SK-N-SH treated with all-trans-retinoic acid at 6 μM for 48 hours (cell line): ENCODE measurements around the gene PTX4.

Experiments
- ATAC-seq: fragments of 200-7000 bp; cut with Tn5 transposase; 3 replicates; pipeline ENCODE4 v1.9.1; 2020; ENCODE audit warnings: mild to moderate bottlenecking, moderate library complexity
- ARNTL ChIP-seq: fragments of 450-650 bp; formaldehyde crosslinking; IDR thresholded peaks from 2 replicates; pipeline ENCODE4 v1.5.0; 2020; ENCODE audit warnings: low read depth, mild to moderate bottlenecking, moderate library complexity, borderline replicate concordance
- BACH2 ChIP-seq: fragments of 250-450 bp; sonication (Bioruptor Pico); IDR thresholded peaks from 2 replicates; pipeline ENCODE4 v1.9.0; 2021; ENCODE audit warnings: mild to moderate bottlenecking, borderline replicate concordance
- CREB5 ChIP-seq: fragments of 250-450 bp; sonication (Bioruptor Pico); IDR thresholded peaks from 2 replicates; pipeline ENCODE4 v1.5.1; 2020; ENCODE audit warnings: low read depth, mild to moderate bottlenecking, moderate library complexity
- CSDC2 ChIP-seq: fragments of 250-450 bp; sonication (Bioruptor Pico); IDR thresholded peaks from 2 replicates; pipeline ENCODE4 v1.5.0; 2020; ENCODE audit warnings: mild to moderate bottlenecking, moderate library complexity
- GLIS3 ChIP-seq: fragments of 250-450 bp; sonication (Bioruptor Pico); IDR thresholded peaks from 2 replicates; pipeline ENCODE4 v1.5.0; 2020; ENCODE audit warnings: mild to moderate bottlenecking, moderate library complexity
- ISL1 ChIP-seq: fragments of 250-450 bp; sonication (Bioruptor Pico); IDR thresholded peaks from 2 replicates; pipeline ENCODE4 v2.1.2; 2022; ENCODE audit warnings: mild to moderate bottlenecking, moderate library complexity
- OSR1 ChIP-seq: fragments of 250-450 bp; sonication (Bioruptor Pico); IDR thresholded peaks from 2 replicates; pipeline ENCODE4 v1.8.0; 2022; ENCODE audit warnings: moderate library complexity, mild to moderate bottlenecking, inconsistent platforms
- PPARA ChIP-seq: fragments of 250-450 bp; sonication (Bioruptor Pico); IDR thresholded peaks from 2 replicates; pipeline ENCODE4 v1.5.0; 2020; ENCODE audit warnings: mild to moderate bottlenecking, borderline replicate concordance
- RARB ChIP-seq: fragments of 250-450 bp; sonication (Bioruptor Pico); IDR thresholded peaks from 2 replicates; pipeline ENCODE4 v1.8.0; 2021; ENCODE audit warnings: mild to moderate bottlenecking, moderate library complexity
- SNAI2 ChIP-seq: fragments of 250-450 bp; sonication (Bioruptor Pico); IDR thresholded peaks from 2 replicates; pipeline ENCODE4 v1.5.0; 2020; ENCODE audit warnings: mild to moderate bottlenecking, moderate library complexity
- TCF4 ChIP-seq: fragments of 250-450 bp; sonication (Bioruptor Pico); IDR thresholded peaks from 2 replicates; pipeline ENCODE4 v1.8.0; 2021; ENCODE audit warnings: mild to moderate bottlenecking, moderate library complexity, borderline replicate concordance
- TOX ChIP-seq: fragments of 250-450 bp; sonication (Bioruptor Pico); IDR thresholded peaks from 2 replicates; pipeline ENCODE4 v1.8.0; 2021; ENCODE audit warnings: mild to moderate bottlenecking, moderate library complexity, borderline replicate concordance
- ZC3H10 ChIP-seq: fragments of 250-450 bp; sonication (Bioruptor Pico); IDR thresholded peaks from 2 replicates; pipeline ENCODE4 v1.5.1; 2021; ENCODE audit warnings: mild to moderate bottlenecking, moderate library complexity
- ZFP30 ChIP-seq: fragments of 450-650 bp; formaldehyde crosslinking; IDR thresholded peaks from 2 replicates; pipeline ENCODE4 v1.5.0; 2022; ENCODE audit warnings: mild to moderate bottlenecking, moderate library complexity
- ZNF565 ChIP-seq: fragments of 450-650 bp; formaldehyde crosslinking; conservative IDR thresholded peaks from 2 replicates; pipeline ENCODE4 v1.5.0; 2020; ENCODE audit warnings: low read depth, mild to moderate bottlenecking, moderate library complexity
- ZNF70 ChIP-seq: fragments of 450-650 bp; formaldehyde crosslinking; IDR thresholded peaks from 2 replicates; pipeline ENCODE4 v1.5.0; 2020; ENCODE audit warnings: mild to moderate bottlenecking, moderate library complexity
- ZNF8 ChIP-seq: fragments of 450-650 bp; formaldehyde crosslinking; IDR thresholded peaks from 2 replicates; pipeline ENCODE4 v1.5.0; 2020; ENCODE audit warnings: mild to moderate bottlenecking, moderate library complexity
- TF ChIP-seq, protein P1 (sequence below): fragments of 250-450 bp; sonication (Bioruptor Pico); IDR thresholded peaks from 2 replicates; pipeline ENCODE4 v1.5.0; 2020; ENCODE audit warnings: mild to moderate bottlenecking, moderate library complexity
- TF ChIP-seq, protein P2 (sequence below): fragments of 250-450 bp; sonication (Bioruptor Pico); IDR thresholded peaks from 2 replicates; pipeline ENCODE4 v1.8.0; 2020; ENCODE audit warnings: mild to moderate bottlenecking, moderate library complexity, borderline replicate concordance
- TF ChIP-seq, protein P3 (sequence below): fragments of 250-450 bp; sonication (Bioruptor Pico); IDR thresholded peaks from 2 replicates; pipeline ENCODE4 v1.5.1; 2021; ENCODE audit warnings: mild to moderate bottlenecking, moderate library complexity
- TF ChIP-seq, protein P4 (sequence below): fragments of 250-450 bp; sonication (Bioruptor Pico); IDR thresholded peaks from 2 replicates; pipeline ENCODE4 v1.8.0; 2021; ENCODE audit warnings: low read depth, mild to moderate bottlenecking, moderate library complexity, borderline replicate concordance

PTX4 gene

GRCh38 chr16:1495889-1496262 is 7.1 kb upstream of the PTX4 start:
- no peak for ATAC-seq
- no peak for TF ChIP-seq ZFP30
- TF ChIP-seq ISL1 (CRISPR knock-in tag), result no peak
- TF ChIP-seq ARNTL (CRISPR knock-in tag), result no peak
- no peak for TF ChIP-seq BACH2 (CRISPR knock-in tag)
- TF ChIP-seq, protein P1, sequence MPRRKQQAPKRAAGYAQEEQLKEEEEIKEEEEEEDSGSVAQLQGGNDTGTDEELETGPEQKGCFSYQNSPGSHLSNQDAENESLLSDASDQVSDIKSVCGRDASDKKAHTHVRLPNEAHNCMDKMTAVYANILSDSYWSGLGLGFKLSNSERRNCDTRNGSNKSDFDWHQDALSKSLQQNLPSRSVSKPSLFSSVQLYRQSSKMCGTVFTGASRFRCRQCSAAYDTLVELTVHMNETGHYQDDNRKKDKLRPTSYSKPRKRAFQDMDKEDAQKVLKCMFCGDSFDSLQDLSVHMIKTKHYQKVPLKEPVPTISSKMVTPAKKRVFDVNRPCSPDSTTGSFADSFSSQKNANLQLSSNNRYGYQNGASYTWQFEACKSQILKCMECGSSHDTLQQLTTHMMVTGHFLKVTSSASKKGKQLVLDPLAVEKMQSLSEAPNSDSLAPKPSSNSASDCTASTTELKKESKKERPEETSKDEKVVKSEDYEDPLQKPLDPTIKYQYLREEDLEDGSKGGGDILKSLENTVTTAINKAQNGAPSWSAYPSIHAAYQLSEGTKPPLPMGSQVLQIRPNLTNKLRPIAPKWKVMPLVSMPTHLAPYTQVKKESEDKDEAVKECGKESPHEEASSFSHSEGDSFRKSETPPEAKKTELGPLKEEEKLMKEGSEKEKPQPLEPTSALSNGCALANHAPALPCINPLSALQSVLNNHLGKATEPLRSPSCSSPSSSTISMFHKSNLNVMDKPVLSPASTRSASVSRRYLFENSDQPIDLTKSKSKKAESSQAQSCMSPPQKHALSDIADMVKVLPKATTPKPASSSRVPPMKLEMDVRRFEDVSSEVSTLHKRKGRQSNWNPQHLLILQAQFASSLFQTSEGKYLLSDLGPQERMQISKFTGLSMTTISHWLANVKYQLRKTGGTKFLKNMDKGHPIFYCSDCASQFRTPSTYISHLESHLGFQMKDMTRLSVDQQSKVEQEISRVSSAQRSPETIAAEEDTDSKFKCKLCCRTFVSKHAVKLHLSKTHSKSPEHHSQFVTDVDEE (CRISPR knock-in tag), result no peak
- no peak for TF ChIP-seq CREB5 (CRISPR knock-in tag)
- TF ChIP-seq ZC3H10, result no peak
- TF ChIP-seq TCF4 (CRISPR knock-in tag), result no peak
- no peak for TF ChIP-seq TOX (CRISPR knock-in tag)
- TF ChIP-seq GLIS3 (CRISPR knock-in tag), result no peak
- TF ChIP-seq, protein P2, sequence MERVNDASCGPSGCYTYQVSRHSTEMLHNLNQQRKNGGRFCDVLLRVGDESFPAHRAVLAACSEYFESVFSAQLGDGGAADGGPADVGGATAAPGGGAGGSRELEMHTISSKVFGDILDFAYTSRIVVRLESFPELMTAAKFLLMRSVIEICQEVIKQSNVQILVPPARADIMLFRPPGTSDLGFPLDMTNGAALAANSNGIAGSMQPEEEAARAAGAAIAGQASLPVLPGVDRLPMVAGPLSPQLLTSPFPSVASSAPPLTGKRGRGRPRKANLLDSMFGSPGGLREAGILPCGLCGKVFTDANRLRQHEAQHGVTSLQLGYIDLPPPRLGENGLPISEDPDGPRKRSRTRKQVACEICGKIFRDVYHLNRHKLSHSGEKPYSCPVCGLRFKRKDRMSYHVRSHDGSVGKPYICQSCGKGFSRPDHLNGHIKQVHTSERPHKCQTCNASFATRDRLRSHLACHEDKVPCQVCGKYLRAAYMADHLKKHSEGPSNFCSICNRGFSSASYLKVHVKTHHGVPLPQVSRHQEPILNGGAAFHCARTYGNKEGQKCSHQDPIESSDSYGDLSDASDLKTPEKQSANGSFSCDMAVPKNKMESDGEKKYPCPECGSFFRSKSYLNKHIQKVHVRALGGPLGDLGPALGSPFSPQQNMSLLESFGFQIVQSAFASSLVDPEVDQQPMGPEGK, result no peak
- TF ChIP-seq OSR1 (CRISPR knock-in tag), result no peak
- TF ChIP-seq PPARA, result no peak
- TF ChIP-seq, protein P3, sequence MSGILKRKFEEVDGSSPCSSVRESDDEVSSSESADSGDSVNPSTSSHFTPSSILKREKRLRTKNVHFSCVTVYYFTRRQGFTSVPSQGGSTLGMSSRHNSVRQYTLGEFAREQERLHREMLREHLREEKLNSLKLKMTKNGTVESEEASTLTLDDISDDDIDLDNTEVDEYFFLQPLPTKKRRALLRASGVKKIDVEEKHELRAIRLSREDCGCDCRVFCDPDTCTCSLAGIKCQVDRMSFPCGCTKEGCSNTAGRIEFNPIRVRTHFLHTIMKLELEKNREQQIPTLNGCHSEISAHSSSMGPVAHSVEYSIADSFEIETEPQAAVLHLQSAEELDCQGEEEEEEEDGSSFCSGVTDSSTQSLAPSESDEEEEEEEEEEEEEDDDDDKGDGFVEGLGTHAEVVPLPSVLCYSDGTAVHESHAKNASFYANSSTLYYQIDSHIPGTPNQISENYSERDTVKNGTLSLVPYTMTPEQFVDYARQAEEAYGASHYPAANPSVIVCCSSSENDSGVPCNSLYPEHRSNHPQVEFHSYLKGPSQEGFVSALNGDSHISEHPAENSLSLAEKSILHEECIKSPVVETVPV (CRISPR knock-in tag), result no peak
- TF ChIP-seq SNAI2, result no peak
- TF ChIP-seq RARB (CRISPR knock-in tag), result no peak
- TF ChIP-seq ZNF565 (CRISPR knock-in tag), result no peak
- TF ChIP-seq ZNF8, result no peak
- no peak for TF ChIP-seq CSDC2
- no peak for TF ChIP-seq ZNF70

- TF ChIP-seq PPARA (no peak), ZNF8 (no peak), TOX (CRISPR knock-in tag) (no peak), ZNF565 (CRISPR knock-in tag) (no peak)
- TF ChIP-seq, protein P4, sequence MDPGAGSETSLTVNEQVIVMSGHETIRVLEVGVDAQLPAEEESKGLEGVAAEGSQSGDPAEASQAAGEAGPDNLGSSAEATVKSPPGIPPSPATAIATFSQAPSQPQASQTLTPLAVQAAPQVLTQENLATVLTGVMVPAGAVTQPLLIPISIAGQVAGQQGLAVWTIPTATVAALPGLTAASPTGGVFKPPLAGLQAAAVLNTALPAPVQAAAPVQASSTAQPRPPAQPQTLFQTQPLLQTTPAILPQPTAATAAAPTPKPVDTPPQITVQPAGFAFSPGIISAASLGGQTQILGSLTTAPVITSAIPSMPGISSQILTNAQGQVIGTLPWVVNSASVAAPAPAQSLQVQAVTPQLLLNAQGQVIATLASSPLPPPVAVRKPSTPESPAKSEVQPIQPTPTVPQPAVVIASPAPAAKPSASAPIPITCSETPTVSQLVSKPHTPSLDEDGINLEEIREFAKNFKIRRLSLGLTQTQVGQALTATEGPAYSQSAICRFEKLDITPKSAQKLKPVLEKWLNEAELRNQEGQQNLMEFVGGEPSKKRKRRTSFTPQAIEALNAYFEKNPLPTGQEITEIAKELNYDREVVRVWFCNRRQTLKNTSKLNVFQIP (CRISPR knock-in tag), result no peak
- TF ChIP-seq, protein P1 (CRISPR knock-in tag), result no peak
- TF ChIP-seq, protein P2, result no peak
- ATAC-seq, result no peak
Observed at GRCh38 chr16:1495211-1495888, 6.6 kb upstream of the PTX4 start.
